ENCODE results near the gene SNAPIN.

SNAPIN gene

DNA sequence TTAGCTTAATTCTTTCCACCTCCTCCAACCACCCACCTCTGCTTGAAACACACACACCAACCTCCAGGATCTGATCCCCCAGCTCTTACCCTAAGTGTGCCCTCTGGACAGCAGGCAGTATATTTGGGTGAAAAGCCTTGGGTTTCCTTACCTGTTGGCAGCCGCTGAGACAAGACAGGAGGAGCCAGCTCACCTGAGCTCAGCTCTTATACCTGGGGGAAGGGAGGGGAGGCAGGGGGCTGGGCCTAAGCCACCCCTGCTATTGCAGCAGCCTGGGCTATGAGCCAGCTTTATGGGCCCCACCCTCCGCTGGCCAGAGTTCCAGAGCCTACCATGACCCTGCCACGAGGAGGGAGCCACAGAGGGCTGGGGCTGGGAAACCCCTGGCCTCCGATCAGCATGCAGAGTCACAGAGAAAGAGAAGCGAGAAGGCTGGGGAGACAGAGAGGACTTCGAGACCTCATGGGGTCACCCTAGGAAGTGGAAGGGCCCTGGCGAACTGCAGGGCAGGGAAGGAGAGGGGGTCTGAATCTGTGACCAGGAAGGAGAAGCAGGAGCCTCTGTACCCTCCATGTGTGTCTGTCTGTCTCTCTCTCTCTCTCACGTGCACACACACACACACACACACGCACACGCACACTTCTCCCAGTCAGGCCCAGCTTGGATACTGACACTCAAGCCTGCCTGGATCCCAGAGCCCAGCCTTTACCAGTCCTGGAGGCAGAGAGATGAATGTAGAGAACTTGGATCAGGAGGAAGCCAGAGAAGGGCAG lies 42.2 kb upstream of the SNAPIN start, which contains the start of gene S100A14:
S100A14 (minus strand) TSS at position 182 of the 773 bp plus-strand sequence. CDS start 467 bp downstream, outside the sequence.
- Histone ChIP-seq H2AFZ (ENCODE audit: low read depth, low read length) (no peak within 1 kb of the TSS), H3K4me3 (ENCODE audit: low read length) (no peak within 1 kb of the TSS), H3K36me3 (ENCODE audit: insufficient read depth, low read length) (peaks cover 12% of the 10 kb centered on the region), H3K9me3 (ENCODE audit: low read length) (peaks cover 8% of the 10 kb centered on the region), H3K4me1 (ENCODE audit: insufficient read depth, low read length) (peaks cover 11% of the 10 kb centered on the region), H3K27me3 (ENCODE audit: insufficient read depth, low read length) (no peaks in the 10 kb centered on the region)

DNA sequence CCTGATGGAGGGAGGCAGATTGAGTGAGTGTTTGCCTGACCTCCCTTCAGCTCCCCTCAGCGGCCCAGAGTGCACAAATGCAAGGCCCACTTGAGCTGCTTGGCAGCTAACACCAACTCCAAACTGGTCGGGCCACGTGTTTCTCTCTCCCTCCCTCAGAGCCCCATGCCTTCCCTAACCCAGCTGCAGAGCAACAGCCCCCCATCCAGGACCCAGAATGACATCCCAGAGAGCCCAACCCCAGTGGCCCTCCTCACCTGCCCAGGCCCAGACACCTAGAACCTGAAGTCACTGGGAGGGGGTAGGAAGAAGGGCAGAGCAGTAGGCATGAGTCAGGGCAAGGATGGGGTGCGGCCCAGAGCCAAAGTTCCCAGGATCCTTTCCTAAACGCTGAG lies 41.6 kb upstream of the SNAPIN start:
- Histone ChIP-seq H3K27me3 (ENCODE audit: insufficient read depth, low read length) (no peaks in the 10 kb centered on the region), H3K36me3 (ENCODE audit: insufficient read depth, low read length) (peaks cover 12% of the 10 kb centered on the region), H2AFZ (ENCODE audit: low read depth, low read length) (no peak overlapping the region), H3K9me3 (ENCODE audit: low read length) (peaks cover 8% of the 10 kb centered on the region), H3K4me1 (ENCODE audit: insufficient read depth, low read length) (peaks cover 8% of the 10 kb centered on the region), H3K4me3 (ENCODE audit: low read length) (no peak overlapping the region)

DNA sequence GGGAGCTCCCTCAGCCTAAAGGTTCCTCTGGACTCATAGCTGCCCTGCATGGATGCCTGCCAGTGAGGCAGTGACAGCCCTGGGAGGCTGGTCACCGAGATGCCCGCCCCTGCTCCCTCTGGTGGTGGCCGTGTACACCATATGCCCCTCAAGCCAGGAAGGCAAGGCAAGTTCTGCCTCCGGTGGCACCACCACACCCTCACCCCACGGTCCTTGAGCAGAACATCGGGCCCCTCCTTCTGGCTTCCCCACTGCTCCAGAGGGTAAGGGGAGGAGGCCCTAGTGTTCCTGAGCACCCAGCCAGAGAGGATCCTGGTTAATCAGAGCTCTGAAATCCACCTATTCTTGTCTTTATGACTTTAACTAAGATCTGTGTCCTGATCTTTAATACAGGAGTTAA lies 40.8 kb upstream of the SNAPIN start:
- no peaks in the 10 kb centered on the region for H3K27me3 ChIP-seq (ENCODE audit: insufficient read depth, low read length)
- H2AFZ ChIP-seq (ENCODE audit: low read depth, low read length): no peak overlapping the region

DNA sequence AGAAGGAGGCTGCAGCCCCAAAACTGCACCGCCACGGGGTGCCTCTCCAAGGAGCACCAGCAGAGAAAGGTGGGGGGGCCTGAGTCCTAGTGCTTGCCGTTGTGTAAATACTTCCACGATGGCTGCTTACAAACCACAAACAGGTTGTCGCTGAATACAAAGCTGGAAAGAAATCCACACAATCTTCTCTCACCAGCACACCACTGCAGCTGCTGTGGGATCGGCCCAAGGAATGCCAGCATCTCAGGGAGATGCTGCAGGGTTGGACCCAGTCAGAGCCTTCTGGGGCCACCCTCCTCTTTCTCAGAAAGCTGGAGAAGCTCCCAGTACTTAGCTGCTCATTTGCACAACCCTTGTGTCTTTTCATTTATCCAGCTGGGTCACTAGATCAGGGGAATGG lies 39.3 kb upstream of the SNAPIN start:
- H3K4me1 ChIP-seq (ENCODE audit: insufficient read depth, low read length): no peaks in the 10 kb centered on the region
- H2AFZ ChIP-seq (ENCODE audit: low read depth, low read length): no peak overlapping the region
- no peak overlapping the region for H3K4me3 ChIP-seq (ENCODE audit: low read length)
- peaks cover 8% of the 10 kb centered on the region for H3K9me3 ChIP-seq (ENCODE audit: low read length)
- H3K36me3 ChIP-seq (ENCODE audit: insufficient read depth, low read length): peaks cover 12% of the 10 kb centered on the region
- no peaks in the 10 kb centered on the region for H3K27me3 ChIP-seq (ENCODE audit: insufficient read depth, low read length)

More for the DNA sequence above, 40.8 kb upstream of the SNAPIN start:
- peaks cover 12% of the 10 kb centered on the region for H3K36me3 ChIP-seq (ENCODE audit: insufficient read depth, low read length)
- H3K4me3 ChIP-seq (ENCODE audit: low read length): no peak overlapping the region
- H3K9me3 ChIP-seq (ENCODE audit: low read length): peaks cover 8% of the 10 kb centered on the region
- peaks cover 2% of the 10 kb centered on the region for H3K4me1 ChIP-seq (ENCODE audit: insufficient read depth, low read length)

DNA sequence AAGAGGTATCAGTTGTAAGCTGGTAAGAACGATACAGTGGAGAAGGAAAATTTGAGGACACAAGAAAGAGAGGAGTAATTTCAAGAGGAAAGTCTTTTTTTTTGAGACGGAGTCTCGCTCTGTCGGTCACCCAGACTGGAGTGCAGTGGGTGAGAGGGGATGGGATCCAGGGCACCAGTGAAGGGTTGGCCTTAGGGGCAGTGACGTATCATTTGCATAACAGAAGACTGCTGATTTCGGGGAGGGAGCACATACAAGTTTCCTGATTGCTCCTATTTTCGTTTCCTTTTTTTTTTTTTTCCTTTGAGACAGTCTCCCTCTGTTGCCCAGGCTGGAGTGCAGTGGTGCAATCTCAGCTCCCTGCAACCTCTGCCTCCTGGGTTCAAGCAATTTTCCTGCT lies 35.4 kb upstream of the SNAPIN start:
- peaks cover 8% of the 10 kb centered on the region for H3K9me3 ChIP-seq (ENCODE audit: low read length)
- no peaks in the 10 kb centered on the region for H3K27me3 ChIP-seq (ENCODE audit: insufficient read depth, low read length)
- peaks cover 16% of the 10 kb centered on the region for H3K4me1 ChIP-seq (ENCODE audit: insufficient read depth, low read length)
- no peak overlapping the region for H3K4me3 ChIP-seq (ENCODE audit: low read length)
- H3K36me3 ChIP-seq (ENCODE audit: insufficient read depth, low read length): peaks cover 18% of the 10 kb centered on the region
- no peak overlapping the region for H2AFZ ChIP-seq (ENCODE audit: low read depth, low read length)

DNA sequence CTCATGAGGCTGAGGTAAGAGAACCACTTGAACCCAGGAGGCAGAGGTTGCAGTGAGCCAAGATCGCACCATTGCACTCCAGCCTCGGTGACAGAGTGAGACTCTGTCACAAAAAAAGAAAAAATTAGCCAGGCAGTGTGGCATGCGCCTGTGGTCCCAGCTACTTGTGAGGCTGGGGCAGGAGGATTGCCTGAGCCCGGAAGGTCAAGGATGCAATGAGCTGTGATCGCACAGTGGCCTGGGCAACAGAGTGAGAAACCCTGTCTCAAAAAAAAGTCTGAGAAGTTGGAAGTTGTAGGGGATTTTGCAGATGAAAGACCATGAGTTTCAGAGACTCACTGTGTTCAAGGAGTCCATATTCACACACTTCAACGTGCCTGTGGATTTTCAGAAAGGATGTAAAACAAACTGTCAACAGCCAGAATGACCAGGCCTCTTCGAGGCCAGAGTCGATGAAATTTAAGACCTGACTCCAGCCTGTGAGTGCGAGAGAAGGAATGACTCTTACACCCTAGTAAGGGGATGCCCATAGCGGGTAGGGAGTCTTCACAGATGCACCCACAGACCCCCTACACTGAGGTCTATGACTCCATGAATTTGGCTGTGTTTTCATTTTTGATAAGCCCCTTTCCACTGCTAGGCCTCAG lies 33.4 kb upstream of the SNAPIN start:
- Histone ChIP-seq H3K9me3 (ENCODE audit: low read length) (peaks cover 4% of the 10 kb centered on the region), H2AFZ (ENCODE audit: low read depth, low read length) (no peak overlapping the region), H3K4me1 (ENCODE audit: insufficient read depth, low read length) (peaks cover 16% of the 10 kb centered on the region), H3K36me3 (ENCODE audit: insufficient read depth, low read length) (peaks cover 9% of the 10 kb centered on the region), H3K27me3 (ENCODE audit: insufficient read depth, low read length) (no peaks in the 10 kb centered on the region), H3K4me3 (ENCODE audit: low read length) (no peak overlapping the region)

DNA sequence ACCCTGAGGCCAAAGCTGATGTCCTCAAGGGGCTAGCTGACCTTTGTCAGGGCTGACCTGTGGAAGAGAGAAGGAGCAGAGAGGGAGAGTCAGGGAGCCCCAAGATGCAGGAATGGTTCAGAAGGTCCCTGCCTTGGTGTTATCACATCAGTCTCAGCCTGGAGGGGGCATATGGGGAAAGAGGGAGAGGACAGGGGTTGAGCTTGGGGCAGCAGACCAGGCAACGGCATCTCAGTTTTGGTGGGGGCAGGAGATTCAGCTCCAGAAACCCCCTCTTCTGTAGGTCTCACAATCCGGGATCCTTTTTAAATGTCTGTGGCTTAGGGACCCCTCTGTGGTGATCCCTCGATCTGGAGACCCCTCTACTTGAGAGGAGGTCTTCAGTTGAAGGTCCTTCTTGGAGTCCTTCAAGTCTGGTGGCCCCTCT lies 32.0 kb upstream of the SNAPIN start:
- no peaks in the 10 kb centered on the region for H3K9me3 ChIP-seq (ENCODE audit: low read length)
- peaks cover 16% of the 10 kb centered on the region for H3K4me1 ChIP-seq (ENCODE audit: insufficient read depth, low read length)
- peaks cover 5% of the 10 kb centered on the region for H3K36me3 ChIP-seq (ENCODE audit: insufficient read depth, low read length)
- peak overlapping the region; percentile 58 for H3K4me3 ChIP-seq (ENCODE audit: low read length)
- peak overlapping the region; percentile 62 for H2AFZ ChIP-seq (ENCODE audit: low read depth, low read length)
- no peaks in the 10 kb centered on the region for H3K27me3 ChIP-seq (ENCODE audit: insufficient read depth, low read length)

DNA sequence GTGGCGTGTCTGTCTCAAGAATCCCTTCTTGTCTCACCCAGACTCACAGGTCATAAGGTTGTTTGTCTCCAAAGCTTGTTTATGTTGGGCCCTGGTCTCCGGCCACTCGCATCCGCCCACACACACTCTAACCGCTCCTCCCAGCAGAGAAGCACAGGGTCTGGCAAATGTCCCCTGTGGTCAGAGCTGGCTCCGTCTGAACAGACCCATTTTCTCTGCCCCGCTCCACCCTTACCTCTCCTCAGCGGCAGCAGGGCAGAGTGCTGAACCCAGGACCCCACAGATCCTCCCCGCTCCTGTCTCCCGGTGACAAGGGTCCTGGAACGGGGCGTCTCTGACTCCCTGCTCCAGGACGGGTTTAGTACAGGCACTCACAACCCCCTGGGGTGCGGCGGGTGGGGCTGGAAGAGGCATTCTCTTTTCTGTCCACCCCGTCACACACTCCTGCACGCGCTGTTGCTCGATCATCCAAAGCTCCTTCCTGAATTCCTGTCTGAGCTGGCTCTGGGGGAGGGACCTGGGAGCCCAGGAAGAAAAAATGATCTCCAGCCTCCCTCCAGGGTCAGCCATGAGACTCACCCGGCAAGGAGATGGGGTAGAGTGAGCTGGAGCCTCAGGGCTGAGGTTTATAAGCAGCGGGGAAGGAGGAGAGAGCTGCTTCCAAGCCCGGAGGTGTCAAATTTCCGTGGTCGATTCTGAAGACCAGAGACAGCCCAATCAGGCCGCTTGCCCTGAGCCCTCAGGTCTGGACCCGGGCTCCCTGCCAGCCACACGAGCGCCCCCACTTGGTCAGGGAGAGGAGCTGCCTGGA lies 31.4 kb upstream of the SNAPIN start, which contains the start of gene S100A13:
S100A13 (minus strand) TSS at position 602 of the 811 bp plus-strand sequence. CDS start 1,033 bp downstream, outside the sequence.
- Histone ChIP-seq H3K27me3 (ENCODE audit: insufficient read depth, low read length) (no peaks in the 10 kb centered on the region), H3K9me3 (ENCODE audit: low read length) (no peaks in the 10 kb centered on the region), H2AFZ (ENCODE audit: low read depth, low read length) (peak within 1 kb of the TSS; percentile 62), H3K36me3 (ENCODE audit: insufficient read depth, low read length) (peaks cover 5% of the 10 kb centered on the region), H3K4me1 (ENCODE audit: insufficient read depth, low read length) (peaks cover 16% of the 10 kb centered on the region), H3K4me3 (ENCODE audit: low read length) (peak within 1 kb of the TSS; percentile 58)

DNA sequence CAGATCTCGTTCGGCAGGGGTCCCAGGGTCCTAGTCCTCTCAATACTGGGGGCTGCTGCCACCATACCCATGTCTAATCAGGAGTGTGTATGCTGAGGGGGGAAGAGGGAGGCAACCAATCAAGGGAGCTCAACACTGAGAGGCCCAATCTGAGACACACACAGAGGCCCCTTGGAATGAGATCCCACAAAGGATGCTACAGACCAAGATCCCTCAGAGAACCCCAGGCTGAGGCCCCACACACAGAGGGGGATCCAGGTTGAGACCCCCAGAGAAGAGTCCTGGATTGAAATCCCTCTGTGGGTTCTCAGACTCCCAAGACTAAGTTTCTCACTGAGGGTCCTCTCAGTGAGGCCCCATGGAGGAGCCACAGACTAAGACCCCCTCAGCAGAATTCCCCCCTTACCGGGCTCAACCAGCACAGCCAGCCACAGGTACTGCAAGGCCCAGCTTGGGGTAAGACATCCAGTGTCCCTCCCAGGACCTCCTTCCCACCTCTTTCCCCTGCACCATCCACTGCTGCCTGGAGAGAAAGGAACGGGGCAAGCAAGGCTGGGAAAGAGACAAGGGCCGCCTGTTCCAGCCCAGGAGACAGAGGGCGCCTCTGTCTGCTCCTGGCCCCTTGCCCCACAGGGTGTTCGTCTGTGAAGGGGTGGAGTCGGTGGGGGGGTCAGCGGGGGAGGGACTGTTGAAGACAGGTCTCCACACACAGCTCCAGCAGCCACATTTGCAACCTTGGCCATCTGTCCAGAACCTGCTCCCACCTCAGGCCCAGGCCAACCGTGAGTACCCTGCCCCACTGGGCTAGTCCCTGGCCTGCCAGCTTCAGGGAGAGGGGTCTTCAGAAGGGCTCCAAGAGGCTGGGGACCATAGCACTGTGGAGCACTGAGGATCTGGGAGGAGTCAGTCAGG lies 30.5 kb upstream of the SNAPIN start, which contains the start of gene S100A1:
S100A1 (plus strand) TSS at position 720 of the 912 bp plus-strand sequence. CDS start 2,088 bp downstream, outside the sequence.
- Histone ChIP-seq H3K4me3 (ENCODE audit: low read length) (peak within 1 kb of the TSS; percentile 58), H3K4me1 (ENCODE audit: insufficient read depth, low read length) (peaks cover 16% of the 10 kb centered on the region)

GRCh38 chr1:153628638-153629342 lies 29.7 kb upstream of the SNAPIN start:
- peaks cover 16% of the 10 kb centered on the region for H3K4me1 ChIP-seq (ENCODE audit: insufficient read depth, low read length)
- no peaks in the 10 kb centered on the region for H3K9me3 ChIP-seq (ENCODE audit: low read length)
- H3K36me3 ChIP-seq (ENCODE audit: insufficient read depth, low read length): peaks cover 5% of the 10 kb centered on the region
- H3K27me3 ChIP-seq (ENCODE audit: insufficient read depth, low read length): no peaks in the 10 kb centered on the region
- no peak overlapping the region for H2AFZ ChIP-seq (ENCODE audit: low read depth, low read length)
- H3K4me3 ChIP-seq (ENCODE audit: low read length): no peak overlapping the region

More for the DNA sequence above, 30.5 kb upstream of the SNAPIN start, which contains the start of gene S100A1:
- H3K36me3 ChIP-seq (ENCODE audit: insufficient read depth, low read length): peaks cover 5% of the 10 kb centered on the region
- peak within 1 kb of the TSS; percentile 62 for H2AFZ ChIP-seq (ENCODE audit: low read depth, low read length)
- H3K27me3 ChIP-seq (ENCODE audit: insufficient read depth, low read length): no peaks in the 10 kb centered on the region
- H3K9me3 ChIP-seq (ENCODE audit: low read length): no peaks in the 10 kb centered on the region

DNA sequence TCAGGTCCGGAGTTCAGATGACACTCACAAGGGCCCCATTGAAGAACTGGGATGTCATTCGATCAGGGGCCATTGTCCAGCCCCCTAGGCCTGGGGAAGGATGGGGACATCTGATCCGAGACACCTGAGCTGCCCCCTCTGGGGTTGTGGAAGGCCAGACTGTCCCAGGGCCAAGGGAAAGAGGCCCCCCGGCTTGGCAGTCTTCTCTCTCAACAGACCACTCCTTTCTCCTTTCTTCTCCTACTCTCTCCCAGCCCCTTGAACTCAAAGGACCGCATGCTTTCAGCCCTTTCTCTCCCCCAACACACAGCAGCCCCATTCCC lies 29.2 kb upstream of the SNAPIN start:
- H3K4me1 ChIP-seq (ENCODE audit: insufficient read depth, low read length): peaks cover 16% of the 10 kb centered on the region

More for the DNA sequence above, 29.2 kb upstream of the SNAPIN start:
- no peak overlapping the region for H3K4me3 ChIP-seq (ENCODE audit: low read length)
- no peak overlapping the region for H2AFZ ChIP-seq (ENCODE audit: low read depth, low read length)
- no peaks in the 10 kb centered on the region for H3K27me3 ChIP-seq (ENCODE audit: insufficient read depth, low read length)
- H3K9me3 ChIP-seq (ENCODE audit: low read length): no peaks in the 10 kb centered on the region
- peaks cover 5% of the 10 kb centered on the region for H3K36me3 ChIP-seq (ENCODE audit: insufficient read depth, low read length)
